SJSA1 (cell line): ENCODE results near the gene RACGAP1. TPM values are rescaled to one million over a fixed set of nuclear protein-coding genes. Genes with fewer than 3 reads are reported as not detected.

Experiments
- DNase-seq, 2 experiments: peaks; one replicate each; pipeline ENCODE4 v3.0.0-alpha.2; 2015 to 2020; ENCODE audit warnings: low spot score in 2 of 2, low read depth in 1 of 2
- H3K27ac ChIP-seq: fragments of 250-450 bp; sonication (Bioruptor Pico); 2 replicates; pipeline ENCODE4 v1.5.1; 2020; ENCODE audit warnings: mild to moderate bottlenecking, moderate library complexity
- H3K27me3 ChIP-seq: fragments of 250-450 bp; sonication (Bioruptor Pico); replicated peaks from 2 replicates; pipeline ENCODE4 v1.5.1; 2020; ENCODE audit warnings: mild to moderate bottlenecking, moderate library complexity
- H3K36me3 ChIP-seq: fragments of 250-450 bp; sonication (Bioruptor Pico); 2 replicates; pipeline ENCODE4 v1.5.1; 2020; ENCODE audit warnings: mild to moderate bottlenecking
- H3K4me1 ChIP-seq: fragments of 250-450 bp; sonication (Bioruptor Pico); replicated peaks from 2 replicates; pipeline ENCODE4 v1.6.1; 2021; ENCODE audit warnings: mild to moderate bottlenecking
- H3K4me3 ChIP-seq: fragments of 250-450 bp; sonication (Bioruptor Pico); 2 replicates; pipeline ENCODE4 v1.5.1; 2020; ENCODE audit warnings: mild to moderate bottlenecking
- H3K9me3 ChIP-seq: fragments of 250-450 bp; sonication (Bioruptor Pico); replicated peaks from 2 replicates; pipeline ENCODE4 v1.5.1; 2020; ENCODE audit warnings: mild to moderate bottlenecking
- total RNA-seq: library from RNA; depleted of rRNA; stranded (reverse); fragments of >200 nt; shearing (Covaris generic); gene quantifications from 2 replicates; pipeline ENCODE4 v1.2.3, GENCODE V29; 2014

Gene RACGAP1
- total RNA-seq, 1 experiment from 2014 or later: 212 TPM

DNA sequence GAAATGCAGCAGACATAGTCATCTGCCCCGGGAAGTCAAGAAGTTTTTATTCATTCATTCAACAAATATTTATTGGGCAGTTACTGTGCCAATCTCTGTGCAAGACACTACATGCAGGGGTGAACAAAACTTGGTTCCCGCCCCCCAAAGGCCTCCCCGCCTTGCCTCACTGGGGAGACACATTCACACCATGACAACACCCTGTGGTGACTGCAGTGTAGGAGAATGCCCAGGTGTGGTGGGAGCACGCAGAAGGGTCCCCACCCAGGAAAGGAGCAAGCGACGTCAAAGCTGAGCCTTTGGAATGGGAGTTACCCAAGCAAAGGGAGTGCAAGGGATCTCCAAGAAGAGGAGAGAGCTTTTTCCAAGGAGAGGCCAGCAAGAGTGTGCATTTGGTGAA, 54.2 kb downstream of the RACGAP1 start:
- Histone ChIP-seq H3K27ac (no peak overlapping the region), H3K27me3 (peaks cover 20% of the 10 kb centered on the region; the same call in 1 of the 2 replicates), H3K4me1 (peaks cover 17% of the 10 kb centered on the region), H3K4me3 (no peak overlapping the region), H3K9me3 (no peaks in the 10 kb centered on the region), H3K36me3 (no peaks in the 10 kb centered on the region)
- no peak for DNase-seq

DNA sequence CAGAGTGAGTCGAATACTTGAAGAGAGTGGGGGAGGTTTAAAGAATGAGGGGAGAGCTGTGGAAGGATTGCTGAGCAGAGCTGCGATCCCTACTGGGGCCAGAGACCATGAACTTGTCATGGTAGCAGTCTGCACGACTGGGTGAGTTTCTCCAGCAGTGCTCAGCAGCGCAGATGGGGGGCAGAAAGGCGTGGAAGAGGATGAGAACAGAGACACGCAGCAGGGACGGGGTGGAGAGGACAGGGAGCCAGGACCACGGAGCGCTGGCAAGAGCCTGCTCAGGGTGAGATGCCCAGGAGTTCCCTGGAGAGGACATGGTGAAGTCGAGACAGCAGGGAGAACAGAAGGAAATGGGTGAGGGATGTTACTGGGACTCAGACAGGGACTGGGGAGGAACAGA, 54.6 kb downstream of the RACGAP1 start:
- H3K9me3 ChIP-seq: no peaks in the 10 kb centered on the region
- DNase-seq: no peak
- peaks cover 17% of the 10 kb centered on the region for H3K4me1 ChIP-seq
- peaks cover 20% of the 10 kb centered on the region; the same call in 1 of the 2 replicates for H3K27me3 ChIP-seq
- H3K36me3 ChIP-seq: no peaks in the 10 kb centered on the region
- no peak overlapping the region for H3K27ac ChIP-seq
- H3K4me3 ChIP-seq: no peak overlapping the region

DNA sequence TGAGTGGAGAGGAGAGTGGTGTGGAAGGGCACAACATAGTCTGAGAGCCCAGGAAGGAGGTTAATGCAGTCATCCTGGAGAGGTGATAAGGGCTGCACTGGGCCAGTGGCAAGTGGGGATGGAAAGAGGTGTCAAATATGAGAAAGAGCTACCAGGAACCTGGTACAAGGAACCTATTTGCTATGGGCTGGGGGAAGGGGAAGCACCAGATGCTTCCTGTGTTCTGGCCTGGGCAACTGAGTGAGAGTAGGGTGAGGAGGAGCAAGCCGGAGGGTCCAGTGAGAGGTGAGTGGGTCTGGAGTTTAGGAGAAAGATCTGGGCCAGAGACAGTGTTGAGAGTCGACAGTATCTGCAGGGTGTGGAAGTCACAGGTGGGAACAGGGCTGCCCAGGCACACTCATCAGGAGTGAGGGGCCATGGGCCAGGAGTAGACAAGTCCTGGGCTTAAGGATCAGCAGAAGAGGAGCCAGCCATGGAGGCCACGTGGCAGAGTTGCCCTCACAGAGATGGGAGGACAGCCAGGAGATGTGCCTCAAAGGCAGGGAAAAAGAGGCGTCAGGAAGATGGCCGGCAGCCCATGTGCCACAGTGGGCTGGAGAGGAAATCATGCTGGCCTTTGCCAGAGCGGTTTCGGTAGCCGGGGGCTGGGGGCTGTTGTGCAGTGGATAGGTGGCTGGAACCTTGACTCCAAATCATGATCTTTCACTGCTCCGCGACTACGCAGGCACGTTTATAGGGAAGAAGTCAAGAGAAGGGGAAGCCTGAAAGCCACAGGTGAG, 55.5 kb downstream of the RACGAP1 start:
- Histone ChIP-seq H3K36me3 (no peaks in the 10 kb centered on the region), H3K4me3 (no peak overlapping the region), H3K27ac (no peak overlapping the region), H3K4me1 (peaks cover 17% of the 10 kb centered on the region), H3K9me3 (no peaks in the 10 kb centered on the region), H3K27me3 (peaks cover 20% of the 10 kb centered on the region; the same call in 1 of the 2 replicates)
- no peak for DNase-seq

DNA sequence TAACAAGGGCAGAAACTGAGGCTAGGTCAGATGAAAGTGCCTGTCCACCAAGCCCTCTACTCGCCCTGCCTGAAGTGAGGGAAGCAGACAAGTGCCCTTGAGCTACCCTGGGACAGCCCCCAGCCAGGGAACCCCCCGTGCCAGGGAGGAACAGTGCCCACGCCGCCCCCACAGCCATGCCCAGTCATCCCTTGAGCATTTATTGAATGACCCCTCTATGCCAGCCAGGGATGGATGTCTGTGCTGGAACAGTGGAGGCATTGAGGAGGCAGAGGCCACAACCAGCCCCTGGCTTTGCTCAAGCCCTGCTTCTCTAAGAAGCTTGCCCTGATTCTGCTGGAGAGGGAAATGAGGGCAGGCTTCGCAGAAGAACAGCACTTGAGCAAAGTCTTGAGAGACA, 56.3 kb downstream of the RACGAP1 start:
- Histone ChIP-seq H3K9me3 (no peaks in the 10 kb centered on the region), H3K27me3 (peaks cover 20% of the 10 kb centered on the region; the same call in 1 of the 2 replicates), H3K27ac (no peak overlapping the region), H3K36me3 (no peaks in the 10 kb centered on the region), H3K4me1 (peaks cover 12% of the 10 kb centered on the region), H3K4me3 (no peak overlapping the region)
- no peak for DNase-seq

DNA sequence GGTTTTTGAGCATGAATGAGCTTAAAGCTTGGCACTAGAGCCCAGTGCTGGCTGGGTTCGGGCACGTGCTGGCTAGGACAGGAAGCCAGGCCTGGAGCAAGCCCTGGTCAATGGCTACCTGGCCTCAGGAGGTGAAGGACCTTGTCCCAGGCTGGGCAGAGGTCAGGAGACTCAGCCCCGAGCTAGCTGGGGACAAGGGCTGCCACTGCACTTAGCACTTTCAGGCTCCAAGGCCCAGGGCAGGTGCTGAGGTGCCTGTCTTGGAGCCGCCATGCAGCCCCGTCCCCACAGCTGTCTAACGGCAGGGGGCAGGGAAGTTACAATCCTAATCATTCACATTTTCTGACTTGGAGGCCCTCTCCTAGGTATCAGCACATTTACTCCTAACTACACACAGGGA, 56.8 kb downstream of the RACGAP1 start:
- H3K27ac ChIP-seq: no peak overlapping the region
- DNase-seq: no peak
- H3K36me3 ChIP-seq: no peaks in the 10 kb centered on the region
- H3K4me1 ChIP-seq: peaks cover 11% of the 10 kb centered on the region
- H3K4me3 ChIP-seq: no peak overlapping the region
- H3K9me3 ChIP-seq: no peaks in the 10 kb centered on the region
- peaks cover 20% of the 10 kb centered on the region; the same call in 1 of the 2 replicates for H3K27me3 ChIP-seq

DNA sequence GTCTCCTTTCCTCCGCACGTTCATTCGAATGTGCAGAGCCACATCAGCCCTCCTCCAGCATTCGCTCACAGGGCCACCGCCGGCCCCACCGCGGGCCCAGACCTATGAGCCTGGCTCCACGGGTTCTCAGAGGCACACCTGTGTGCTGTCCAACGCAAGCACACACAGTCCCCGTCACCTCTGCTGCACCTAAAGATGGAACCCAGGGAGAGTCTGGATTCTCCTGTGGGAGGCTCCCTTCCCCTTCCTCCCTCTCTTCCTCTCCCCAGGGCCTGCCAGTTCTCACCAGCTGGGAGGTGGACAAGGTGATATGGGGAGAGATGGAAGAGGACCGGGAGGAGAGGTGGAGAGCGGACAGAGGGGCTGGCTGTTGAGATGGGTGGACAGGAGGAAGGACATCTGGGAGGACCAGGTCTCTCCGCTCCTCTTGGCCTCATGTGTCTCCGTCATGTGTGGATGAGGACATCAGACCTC, 57.5 kb downstream of the RACGAP1 start:
- H3K4me3 ChIP-seq: no peak overlapping the region
- no peaks in the 10 kb centered on the region for H3K9me3 ChIP-seq
- H3K27me3 ChIP-seq: peaks cover 22% of the 10 kb centered on the region; the same call in 1 of the 2 replicates
- peaks cover 11% of the 10 kb centered on the region for H3K4me1 ChIP-seq
- no peak overlapping the region for H3K27ac ChIP-seq
- H3K36me3 ChIP-seq: no peaks in the 10 kb centered on the region
- DNase-seq: peak in 1 of 2 experiments; percentile 25

DNA sequence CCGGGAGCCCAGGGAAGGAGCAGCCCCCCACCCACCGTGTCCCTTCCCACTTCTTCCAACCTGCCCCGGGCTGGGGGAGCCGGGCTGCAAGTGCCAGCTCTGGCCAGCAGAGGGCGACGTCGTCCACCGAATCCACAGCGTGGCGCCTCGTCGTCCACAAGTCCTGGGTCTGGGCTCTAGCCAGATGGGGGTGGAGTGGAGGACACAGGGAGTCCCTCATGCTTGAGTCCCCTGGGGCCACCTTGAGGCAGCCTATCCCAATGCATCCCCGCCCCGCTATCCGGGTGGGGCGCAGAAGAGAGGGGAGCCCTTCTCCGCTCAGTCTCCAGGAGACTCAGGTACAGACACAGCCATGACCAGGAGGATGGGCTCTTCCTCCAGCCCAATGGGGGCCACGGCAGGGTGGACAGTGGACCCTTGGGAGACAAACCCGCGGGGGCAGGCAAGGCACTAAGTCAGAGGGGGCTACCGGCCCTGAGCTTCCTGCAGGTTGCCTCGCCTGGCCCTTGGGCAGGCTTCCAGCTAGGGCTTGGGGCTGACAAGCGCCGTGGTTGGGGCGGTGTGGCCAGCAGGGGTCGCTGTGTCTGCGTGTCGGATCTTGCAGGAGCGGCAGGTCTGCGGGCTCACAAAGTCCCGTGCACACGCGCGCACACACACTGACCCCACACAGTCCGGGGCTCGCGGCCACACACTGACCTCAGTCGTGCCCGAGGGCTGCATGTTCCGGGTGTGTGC, 58.1 kb downstream of the RACGAP1 start:
- Histone ChIP-seq H3K27me3 (peaks cover 19% of the 10 kb centered on the region; the same call in 1 of the 2 replicates), H3K36me3 (no peaks in the 10 kb centered on the region), H3K4me1 (peaks cover 11% of the 10 kb centered on the region), H3K9me3 (no peaks in the 10 kb centered on the region), H3K27ac (no peak overlapping the region), H3K4me3 (no peak overlapping the region)
- peak; percentile 79 to 83 for DNase-seq

DNA sequence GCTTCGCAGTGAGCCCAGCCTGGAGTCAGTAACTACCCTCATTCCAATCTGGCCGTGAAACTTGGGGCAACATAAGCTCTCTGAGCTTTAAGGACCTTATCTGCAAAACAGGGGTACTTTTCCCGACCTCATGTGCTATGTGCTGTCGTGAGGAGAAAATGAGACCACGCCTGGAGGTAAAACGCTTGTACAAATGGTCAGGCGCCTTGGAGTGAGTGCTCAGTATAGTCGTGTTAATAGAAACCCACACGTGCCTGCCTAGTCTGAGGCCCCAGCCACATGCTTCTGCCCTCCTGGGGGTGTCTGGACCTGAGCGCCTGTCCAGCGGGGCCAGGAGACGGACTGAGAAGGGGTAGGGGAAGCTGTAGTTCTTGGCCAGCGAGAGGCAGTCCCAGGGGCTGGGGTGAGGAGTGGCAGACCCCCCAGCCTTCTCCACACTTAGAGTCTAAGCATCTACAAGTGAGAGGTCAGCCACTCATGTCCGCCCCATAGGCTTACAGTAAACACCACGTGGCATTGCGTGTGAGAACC, 58.7 kb downstream of the RACGAP1 start:
- Histone ChIP-seq H3K36me3 (no peaks in the 10 kb centered on the region), H3K9me3 (no peaks in the 10 kb centered on the region), H3K27me3 (peaks cover 22% of the 10 kb centered on the region; the same call in 1 of the 2 replicates), H3K4me1 (peaks cover 11% of the 10 kb centered on the region), H3K27ac (no peak overlapping the region), H3K4me3 (no peak overlapping the region)
- peak in 1 of 2 experiments; percentile 18 for DNase-seq

DNA sequence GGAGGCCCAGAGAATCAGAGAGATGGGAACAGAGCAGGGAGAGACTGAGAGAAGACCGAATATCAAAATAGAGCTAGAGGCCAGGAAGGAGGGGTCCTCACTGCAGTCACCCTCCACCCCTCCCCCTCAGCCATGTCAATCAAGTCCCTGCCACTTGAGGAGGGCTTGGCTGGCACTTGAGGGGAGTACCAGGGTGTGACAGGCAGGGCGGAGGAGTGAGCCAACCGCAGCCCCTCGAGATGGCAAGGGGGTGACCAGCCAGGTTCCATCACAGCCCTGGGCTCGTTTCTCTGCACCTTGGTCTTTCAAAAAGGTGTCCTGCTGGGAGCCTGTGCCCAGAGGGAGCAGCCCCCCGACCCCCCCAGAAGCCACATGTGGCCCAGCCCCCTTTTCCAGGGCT, 59.5 kb downstream of the RACGAP1 start:
- no peak overlapping the region for H3K27ac ChIP-seq

DNA sequence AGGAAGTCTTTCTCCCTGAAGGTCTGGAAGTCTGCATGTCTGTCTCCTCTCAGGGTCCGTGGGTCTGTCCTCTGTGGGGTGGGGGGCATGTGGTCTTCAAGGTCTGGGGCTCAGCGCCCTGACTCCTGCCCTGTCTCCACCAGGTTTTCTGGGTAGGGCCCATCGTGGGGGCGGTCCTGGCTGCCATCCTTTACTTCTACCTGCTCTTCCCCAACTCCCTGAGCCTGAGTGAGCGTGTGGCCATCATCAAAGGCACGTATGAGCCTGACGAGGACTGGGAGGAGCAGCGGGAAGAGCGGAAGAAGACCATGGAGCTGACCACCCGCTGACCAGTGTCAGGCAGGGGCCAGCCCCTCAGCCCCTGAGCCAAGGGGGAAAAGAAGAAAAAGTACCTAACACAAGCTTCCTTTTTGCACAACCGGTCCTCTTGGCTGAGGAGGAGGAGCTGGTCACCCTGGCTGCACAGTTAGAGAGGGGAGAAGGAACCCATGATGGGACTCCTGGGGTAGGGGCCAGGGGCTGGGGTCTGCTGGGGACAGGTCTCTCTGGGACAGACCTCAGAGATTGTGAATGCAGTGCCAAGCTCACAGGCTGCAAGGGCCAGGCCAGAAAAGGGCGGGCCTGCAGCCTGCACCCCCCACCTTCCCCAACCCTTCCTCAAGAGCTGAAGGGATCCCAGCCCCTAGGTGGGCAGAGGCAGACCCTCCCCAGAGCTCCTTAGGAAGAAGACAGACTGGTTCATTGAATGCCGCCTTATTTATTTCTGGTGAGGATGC, 60.3 kb downstream of the RACGAP1 start:
- Histone ChIP-seq H3K27me3 (peaks cover 24% of the 10 kb centered on the region; the same call in 1 of the 2 replicates), H3K4me3 (no peak overlapping the region), H3K36me3 (no peaks in the 10 kb centered on the region), H3K4me1 (peaks cover 17% of the 10 kb centered on the region), H3K9me3 (no peaks in the 10 kb centered on the region), H3K27ac (no peak overlapping the region)
- no peak for DNase-seq

More for the DNA sequence above, 59.5 kb downstream of the RACGAP1 start:
- Histone ChIP-seq H3K9me3 (no peaks in the 10 kb centered on the region), H3K4me3 (no peak overlapping the region), H3K36me3 (no peaks in the 10 kb centered on the region), H3K4me1 (peaks cover 15% of the 10 kb centered on the region), H3K27me3 (peaks cover 24% of the 10 kb centered on the region; the same call in 1 of the 2 replicates)
- peak in 1 of 2 experiments; percentile 30 for DNase-seq

DNA sequence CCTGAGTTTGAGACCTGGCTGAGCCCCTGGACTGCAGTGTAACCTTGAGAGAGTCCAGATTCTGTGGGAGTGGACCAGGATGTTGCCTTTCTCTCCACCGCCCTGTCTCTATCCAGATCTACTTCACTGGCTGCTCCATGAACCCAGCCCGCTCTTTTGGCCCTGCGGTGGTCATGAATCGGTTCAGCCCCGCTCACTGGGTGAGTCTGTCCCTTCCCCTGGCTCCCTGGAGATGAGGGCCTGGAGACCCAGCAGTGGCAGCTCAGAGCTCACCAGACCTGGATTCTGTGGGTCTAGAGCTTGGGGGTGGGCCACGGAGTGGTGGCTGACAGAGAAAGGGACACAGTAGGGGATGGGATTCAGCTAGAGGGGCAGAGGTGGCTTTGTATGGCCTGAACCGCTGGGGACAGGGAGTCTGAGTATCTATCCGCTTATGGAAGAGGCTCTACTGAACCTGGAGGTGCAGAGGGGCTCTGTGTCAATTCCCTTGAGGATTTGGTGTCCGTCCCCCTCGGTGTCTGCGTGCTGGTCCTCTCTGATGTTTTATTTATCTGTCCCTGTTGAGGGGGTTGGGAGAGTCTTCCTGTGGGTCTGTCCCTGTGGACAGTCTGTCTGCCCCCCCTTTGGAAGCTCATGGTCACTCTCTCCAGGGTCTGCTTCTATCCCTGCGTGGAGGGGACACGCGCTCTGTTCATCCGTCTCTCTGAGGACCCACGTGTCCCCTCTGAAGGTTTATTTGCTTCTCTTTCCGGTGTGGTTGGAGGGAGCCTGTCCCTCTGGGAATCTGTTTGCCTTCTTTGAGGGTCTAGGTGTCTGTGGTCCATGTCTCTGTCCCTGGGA, 61.1 kb downstream of the RACGAP1 start:
- Histone ChIP-seq H3K4me1 (peaks cover 25% of the 10 kb centered on the region), H3K9me3 (no peaks in the 10 kb centered on the region), H3K36me3 (no peaks in the 10 kb centered on the region), H3K27me3 (peaks cover 18% of the 10 kb centered on the region; the same call in 1 of the 2 replicates), H3K27ac (no peak overlapping the region), H3K4me3 (no peak overlapping the region)
- DNase-seq: no peak

DNA sequence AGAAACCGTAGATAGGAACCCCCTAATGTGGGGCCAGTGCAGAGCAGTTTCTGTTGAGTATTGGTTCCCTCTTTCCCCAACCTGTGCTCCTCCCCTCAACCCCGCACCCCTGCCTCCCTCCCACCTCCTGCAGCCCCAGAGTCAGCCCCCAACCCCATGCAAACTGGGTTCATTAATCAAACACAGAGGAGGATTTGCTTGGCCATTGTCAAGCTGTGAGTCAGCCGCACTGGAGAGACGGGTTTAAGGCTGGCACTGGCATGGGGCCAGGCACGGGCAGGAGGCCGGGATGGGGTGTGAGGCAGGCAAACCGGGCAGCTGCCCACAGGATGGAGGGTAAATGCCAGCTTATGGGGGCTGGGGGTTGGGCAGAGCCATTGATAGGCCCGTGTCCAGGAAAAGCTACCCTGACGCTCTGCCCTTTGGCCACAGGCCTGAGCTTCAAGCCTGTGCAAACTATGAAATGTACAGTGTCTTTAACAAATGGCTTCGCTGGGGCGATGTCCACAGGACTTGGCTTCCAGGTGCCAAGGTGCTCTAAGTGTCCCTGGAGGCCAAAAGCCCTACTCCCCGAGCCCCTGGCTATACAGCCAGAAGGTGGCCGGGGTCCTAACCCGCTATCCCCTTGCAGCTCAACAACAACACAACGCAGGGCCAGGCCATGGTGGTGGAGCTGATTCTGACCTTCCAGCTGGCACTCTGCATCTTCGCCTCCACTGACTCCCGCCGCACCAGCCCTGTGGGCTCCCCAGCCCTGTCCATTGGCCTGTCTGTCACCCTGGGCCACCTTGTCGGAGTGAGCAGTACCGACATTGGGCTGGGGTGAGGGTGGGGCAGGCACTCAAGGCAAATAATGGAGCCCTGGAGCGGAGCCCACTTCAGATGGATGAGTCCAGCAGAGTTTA, 62.2 kb downstream of the RACGAP1 start:
- H3K36me3 ChIP-seq: no peaks in the 10 kb centered on the region
- H3K9me3 ChIP-seq: no peaks in the 10 kb centered on the region
- H3K27me3 ChIP-seq: peaks cover 18% of the 10 kb centered on the region; the same call in 1 of the 2 replicates
- no peak for DNase-seq
- no peak overlapping the region for H3K4me3 ChIP-seq
- H3K4me1 ChIP-seq: peaks cover 26% of the 10 kb centered on the region
- H3K27ac ChIP-seq: no peak overlapping the region
